IMR-90 (cell line): ENCODE results near the gene CDRT4. TPM values are rescaled to one million over a fixed set of nuclear protein-coding genes. Genes with fewer than 3 reads are reported as not detected.

Source experiments
- ATAC-seq: fragments of 200-7000 bp; cut with Tn5 transposase; 2 replicates; pipeline ENCODE4 v1.9.1; 2020; ENCODE audit warnings: low read depth, mild to moderate bottlenecking, moderate library complexity
- BruUV-seq: library from RNA; stranded (reverse); fragments of 400-500 nt; replicated peaks from 2 replicates; lab custom pipeline; 2021; lab: Mats Ljungman, UMichigan
- CTCF ChIA-PET: fragments of 300-600 bp; formaldehyde crosslinking; extraction: SDS; loops from one replicate; lab custom pipeline; 2021; ENCODE audit warnings: antibody characterized with exemption; lab: Yijun Ruan, JAX
- POLR2A ChIA-PET: fragments of 300-600 bp; sonication (Branson Sonifier 250); formaldehyde crosslinking; loops from one replicate; lab custom pipeline; 2022; ENCODE audit warnings: antibody characterized with exemption; ENCODE audit not compliant: unreplicated experiment; lab: Charles Lee
- DNase-seq: peaks from one replicate; pipeline ENCODE4 v3.0.0; 2013
- H2AFZ ChIP-seq: replicated peaks from 2 replicates; pipeline ENCODE3; 2013; ENCODE audit warnings: low read length, mild to moderate bottlenecking; ENCODE audit not compliant: poor library complexity
- H2AK5ac ChIP-seq: 2 replicates; pipeline ENCODE4 v1.6.1; 2013; ENCODE audit warnings: low read depth, low read length, inconsistent platforms
- H2AK9ac ChIP-seq: replicated peaks from 2 replicates; pipeline ENCODE3; 2013; ENCODE audit warnings: mild to moderate bottlenecking, low read depth, low read length, moderate library complexity; ENCODE audit not compliant: poor library complexity
- H2BK120ac ChIP-seq: 2 replicates; pipeline ENCODE4 v1.6.1; 2013; ENCODE audit warnings: low read depth, low read length, inconsistent platforms
- H2BK15ac ChIP-seq: 3 replicates; pipeline ENCODE4 v1.6.1; 2013; ENCODE audit warnings: low read depth, low read length, inconsistent platforms
- H2BK20ac ChIP-seq: 2 replicates; pipeline ENCODE4 v1.6.1; 2013; ENCODE audit warnings: low read depth, mild to moderate bottlenecking, inconsistent platforms, low read length, moderate library complexity
- H2BK5ac ChIP-seq: 2 replicates; pipeline ENCODE4 v1.6.1; 2013; ENCODE audit warnings: mild to moderate bottlenecking, low read depth, low read length, inconsistent platforms; ENCODE audit not compliant: poor library complexity, severe bottlenecking
- H3K14ac ChIP-seq: replicated peaks from 2 replicates; pipeline ENCODE4 v1.6.1; 2013; ENCODE audit warnings: low read depth, low read length, inconsistent platforms
- H3K18ac ChIP-seq: 2 replicates; pipeline ENCODE4 v1.6.1; 2013; ENCODE audit warnings: low read depth, low read length, control low read depth
- H3K23ac ChIP-seq: 2 replicates; pipeline ENCODE4 v1.6.1; 2013; ENCODE audit warnings: low read depth, low read length, inconsistent platforms
- H3K27ac ChIP-seq: 2 replicates; pipeline ENCODE4 v1.5.1; 2013; ENCODE audit warnings: mild to moderate bottlenecking, control low read depth, low read length; ENCODE audit not compliant: insufficient read depth
- H3K27me3 ChIP-seq: 2 replicates; pipeline ENCODE4 v1.6.1; 2013; ENCODE audit warnings: low read length; ENCODE audit not compliant: control insufficient read depth, insufficient read depth
- H3K36me3 ChIP-seq: 2 replicates; pipeline ENCODE4 v1.6.1; 2013; ENCODE audit warnings: low read length, mixed read lengths; ENCODE audit not compliant: control insufficient read depth, insufficient read depth
- H3K4ac ChIP-seq: 2 replicates; pipeline ENCODE4 v1.6.1; 2013; ENCODE audit warnings: low read depth, low read length, inconsistent platforms
- H3K4me1 ChIP-seq: 2 replicates; pipeline ENCODE4 v1.6.1; 2013; ENCODE audit warnings: low read length, mixed read lengths; ENCODE audit not compliant: control insufficient read depth, insufficient read depth
- H3K4me2 ChIP-seq: 2 replicates; pipeline ENCODE4 v1.6.1; 2013; ENCODE audit warnings: low read depth, mild to moderate bottlenecking, control low read depth, low read length, moderate library complexity
- H3K4me3 ChIP-seq: 2 replicates; pipeline ENCODE4 v1.5.1; 2013; ENCODE audit warnings: low read depth, mild to moderate bottlenecking, control low read depth, low read length, moderate library complexity; ENCODE audit not compliant: insufficient read depth
- H3K56ac ChIP-seq: 2 replicates; pipeline ENCODE4 v1.6.1; 2013; ENCODE audit warnings: low read length, inconsistent platforms; ENCODE audit not compliant: insufficient read depth; ENCODE audit errors: extremely low read depth
- H3K79me1 ChIP-seq, 2 experiments: 2 replicates each; pipeline ENCODE4 v1.6.1; 2013; ENCODE audit warnings: low read length in 2 of 2, inconsistent platforms in 1 of 2, low read depth in 1 of 2
- H3K9ac ChIP-seq: 2 replicates; pipeline ENCODE4 v1.6.1; 2013; ENCODE audit warnings: low read depth, low read length, control low read depth
- H3K9me1 ChIP-seq: 2 replicates; pipeline ENCODE4 v1.6.1; 2013; ENCODE audit warnings: low read length, inconsistent platforms; ENCODE audit not compliant: insufficient read depth
- H3K9me3 ChIP-seq: 2 replicates; pipeline ENCODE4 v1.6.1; 2013; ENCODE audit warnings: low read length; ENCODE audit not compliant: control insufficient read depth, insufficient read depth
- H4K20me1 ChIP-seq: 2 replicates; pipeline ENCODE4 v1.6.1; 2013; ENCODE audit warnings: low read length, inconsistent platforms; ENCODE audit not compliant: insufficient read depth
- H4K5ac ChIP-seq: 2 replicates; pipeline ENCODE4 v1.6.1; 2013; ENCODE audit warnings: mild to moderate bottlenecking, low read depth, low read length, control low read depth
- H4K8ac ChIP-seq, 2 experiments: 2 replicates each; pipeline ENCODE4 v1.6.1; 2013; ENCODE audit warnings: low read depth in 2 of 2, low read length in 2 of 2, control low read depth in 1 of 2, inconsistent platforms in 1 of 2
- H4K91ac ChIP-seq: 2 replicates; pipeline ENCODE4 v1.6.1; 2013; ENCODE audit warnings: low read depth, low read length, inconsistent platforms; ENCODE audit not compliant: insufficient read depth
- CHD1 ChIP-seq: IDR thresholded peaks from 2 replicates; pipeline ENCODE4 v1.6.1; 2012; ENCODE audit warnings: low read depth, low read length, improper control_type of control experiment
- MAFK ChIP-seq: IDR thresholded peaks from 2 replicates; pipeline ENCODE4 v1.6.1; 2012; ENCODE audit warnings: low read depth, low read length, improper control_type of control experiment
- POLR2A ChIP-seq: IDR thresholded peaks from 2 replicates; pipeline ENCODE4 v1.6.1; 2012; ENCODE audit warnings: mild to moderate bottlenecking, low read depth, low read length
- RAD21 ChIP-seq: IDR thresholded peaks from 2 replicates; pipeline ENCODE4 v1.6.1; 2012; ENCODE audit warnings: low read length, improper control_type of control experiment
- USF2 ChIP-seq: fragments of 150-350 bp; IDR thresholded peaks from 2 replicates; pipeline ENCODE4 v1.6.1; 2017; ENCODE audit warnings: mild to moderate bottlenecking, antibody characterized with exemption, low read length, low read depth
- WGBS, 2 experiments: methylation state at CpG; one replicate each; pipeline versions ENCODE4 v1.1.5 to v1.1.7; 2013; ENCODE audit warnings: missing lambda C conversion rate in 2 of 2; ENCODE audit not compliant: insufficient read length in 1 of 2; ENCODE audit errors: extremely low coverage in 2 of 2; 5-methylcytosine and 5-hydroxymethylcytosine counted together
- dilution Hi-C: fragments of 300-500 bp; cut with HindIII; formaldehyde crosslinking; loops from one replicate; pipeline ENCODE4 v1.14.3; 2018; ENCODE audit warnings: low sequenced_read_pairs; ENCODE audit not compliant: unreplicated experiment
- in situ Hi-C: fragments of 300-500 bp; cut with MboI; formaldehyde crosslinking; loops from 3 replicates; pipeline ENCODE4 v1.14.3; 2019; ENCODE audit warnings: low sequenced_read_pairs, inconsistent platforms, mixed read lengths
- intact Hi-C: fragments of 100-400 bp; cut with micrococcal nuclease; formaldehyde crosslinking; loops from 2 replicates; pipeline ENCODE4 v1.10.0; 2022
- polyA plus RNA-seq, 3 experiments: library from polyadenylated mRNA; depleted of rRNA; stranded (reverse); fragments of >200 nt; gene quantifications; 2 replicates each; pipeline ENCODE4 v1.2.3, GENCODE V29; 2012; ENCODE audit warnings: low replicate concordance in 1 of 3
- total RNA-seq: library from RNA; depleted of rRNA; stranded (reverse); fragments of >200 nt; gene quantifications from 2 replicates; pipeline ENCODE4 v1.2.3, GENCODE V29; 2012

CDRT4 gene
- total and polyA plus RNA-seq, 2 of the 4 experiments (the other 2 are of a cell fraction) = 0.90 to 3.7 TPM

GRCh38 chr17:15453782-15454181, 13.6 kb downstream of the CDRT4 start:
- in situ Hi-C loops = no loop called here
- CTCF ChIA-PET = no interaction called here
- no peak overlapping the region for H3K56ac ChIP-seq
- no peak overlapping the region for H2BK120ac ChIP-seq
- H3K9me1 ChIP-seq = peaks cover 18% of the 10 kb centered on the region; the same call in 1 of the 2 replicates
- ATAC-seq = no peak
- no peaks in the 10 kb centered on the region for H3K27me3 ChIP-seq
- no peak overlapping the region for H2AK9ac ChIP-seq
- H2BK15ac ChIP-seq = no peak overlapping the region
- H4K91ac ChIP-seq = no peak overlapping the region; the same call in 1 of the 2 replicates
- peaks cover 22% of the 10 kb centered on the region for H3K4me1 ChIP-seq
- H2AFZ ChIP-seq = no peak overlapping the region
- no peak for DNase-seq
- H3K9ac ChIP-seq = no peak overlapping the region
- no peak overlapping the region for H4K5ac ChIP-seq
- no TSS peak for BruUV-seq
- POLR2A ChIA-PET = no interaction called here
- no peak overlapping the region; the same call in 1 of the 2 replicates for H2BK20ac ChIP-seq
- 100% methylated on average over 1 of the region's 3 CpGs; no CpG with 5 or more reads in 1 of the 2 experiments for WGBS, 2 experiments
- 0 out of 2 replicates have a peak overlapping the region, but pooled peaks have one; percentile 7 for H3K14ac ChIP-seq
- no peak overlapping the region for H3K23ac ChIP-seq
- no peak overlapping the region; a peak in 1 of 4 replicates for H4K8ac ChIP-seq
- no peaks in the 10 kb centered on the region for H4K20me1 ChIP-seq
- no peak overlapping the region for H3K4me3 ChIP-seq
- H3K27ac ChIP-seq = no peak overlapping the region
- peaks cover 3% of the 10 kb centered on the region; the same call in 1 of the 2 replicates for H3K36me3 ChIP-seq
- no peak overlapping the region for H2BK5ac ChIP-seq
- H3K4me2 ChIP-seq = no peak overlapping the region
- peak overlapping the region; percentile 17; the same call in 1 of the 2 replicates for H2AK5ac ChIP-seq
- H3K79me1 ChIP-seq = no peaks in the 10 kb centered on the region
- TF ChIP-seq MAFK = no peak
- TF ChIP-seq POLR2A = no peak
- no peak for TF ChIP-seq RAD21
- no peak for TF ChIP-seq CHD1
- TF ChIP-seq USF2 = no peak
- H3K18ac ChIP-seq = peak overlapping the region; percentile 54
- intact Hi-C loops = no loop called here
- dilution Hi-C loops = no loop called here
- H3K9me3 ChIP-seq = peaks cover 3% of the 10 kb centered on the region
- H3K4ac ChIP-seq = no peak overlapping the region
